Kidney epithelial cell (primary cell): ENCODE data around the gene ALPG. TPM values are rescaled to one million over a fixed set of nuclear protein-coding genes. Genes with fewer than 3 reads are reported as not detected.
"Not testable (repeated sequence)": the region's sequence is repeated elsewhere in the genome, so short reads cannot be mapped to it uniquely, and the experiment has no call there.

Experiments used
- DNase-seq: peaks from one replicate; pipeline ENCODE4 v3.0.0-alpha.2; 2010; ENCODE audit warnings: low read depth
- H3K27me3 ChIP-seq: 2 replicates; pipeline ENCODE4 v1.6.0; 2011; ENCODE audit warnings: low read length; ENCODE audit not compliant: control insufficient read depth, insufficient read depth
- H3K36me3 ChIP-seq: 2 replicates; pipeline ENCODE4 v1.5.1; 2011; ENCODE audit warnings: low read length; ENCODE audit not compliant: control insufficient read depth, insufficient read depth
- H3K4me3 ChIP-seq: 2 replicates; pipeline ENCODE4 v1.5.1; 2011; ENCODE audit warnings: low read depth, mild to moderate bottlenecking, control low read depth, low read length
- total RNA-seq: library from RNA; depleted of rRNA; stranded (reverse); fragments of >200 nt; gene quantifications from 2 replicates; pipeline ENCODE4 v1.2.3, GENCODE V29; 2015
- TF ChIP-seq, protein P1 (sequence below): IDR thresholded peaks from 2 replicates; pipeline ENCODE4 v1.5.1; 2011; ENCODE audit warnings: mild to moderate bottlenecking, moderate library complexity, low read length, control low read depth, inconsistent platforms; ENCODE audit not compliant: insufficient read depth, poor library complexity, severe bottlenecking

The ALPG gene
- total RNA-seq, 1 donor from 2014 or later = not detected

DNA sequence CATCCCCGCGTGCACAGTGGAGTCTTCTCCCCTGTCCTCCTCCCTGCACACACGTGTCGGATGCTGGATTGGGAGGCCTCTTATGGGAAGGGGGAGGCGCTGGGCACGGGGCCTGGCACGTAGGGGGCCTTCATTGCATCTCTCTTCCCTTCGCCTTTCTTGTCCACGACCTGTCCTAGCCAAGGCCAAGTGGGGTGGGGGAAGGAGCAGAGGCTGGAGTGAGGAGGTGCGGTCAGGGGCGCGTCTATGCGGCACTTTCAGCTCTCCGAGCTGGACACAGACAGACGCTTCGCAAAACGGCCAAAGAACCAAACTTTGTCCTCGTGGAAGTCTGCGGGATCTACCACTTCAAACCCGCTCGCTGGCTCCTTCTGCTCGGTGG, 13.4 kb downstream of the ALPG start:
- TF ChIP-seq, protein P1, sequence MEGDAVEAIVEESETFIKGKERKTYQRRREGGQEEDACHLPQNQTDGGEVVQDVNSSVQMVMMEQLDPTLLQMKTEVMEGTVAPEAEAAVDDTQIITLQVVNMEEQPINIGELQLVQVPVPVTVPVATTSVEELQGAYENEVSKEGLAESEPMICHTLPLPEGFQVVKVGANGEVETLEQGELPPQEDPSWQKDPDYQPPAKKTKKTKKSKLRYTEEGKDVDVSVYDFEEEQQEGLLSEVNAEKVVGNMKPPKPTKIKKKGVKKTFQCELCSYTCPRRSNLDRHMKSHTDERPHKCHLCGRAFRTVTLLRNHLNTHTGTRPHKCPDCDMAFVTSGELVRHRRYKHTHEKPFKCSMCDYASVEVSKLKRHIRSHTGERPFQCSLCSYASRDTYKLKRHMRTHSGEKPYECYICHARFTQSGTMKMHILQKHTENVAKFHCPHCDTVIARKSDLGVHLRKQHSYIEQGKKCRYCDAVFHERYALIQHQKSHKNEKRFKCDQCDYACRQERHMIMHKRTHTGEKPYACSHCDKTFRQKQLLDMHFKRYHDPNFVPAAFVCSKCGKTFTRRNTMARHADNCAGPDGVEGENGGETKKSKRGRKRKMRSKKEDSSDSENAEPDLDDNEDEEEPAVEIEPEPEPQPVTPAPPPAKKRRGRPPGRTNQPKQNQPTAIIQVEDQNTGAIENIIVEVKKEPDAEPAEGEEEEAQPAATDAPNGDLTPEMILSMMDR = no peak
- no peaks in the 10 kb centered on the region for H3K36me3 ChIP-seq
- H3K27me3 ChIP-seq = peaks cover 71% of the 10 kb centered on the region
- no peak for DNase-seq
- no peak overlapping the region for H3K4me3 ChIP-seq

GRCh38 chr2:232420463-232421188, 14.0 kb downstream of the ALPG start:
- Histone ChIP-seq H3K4me3 (no peak overlapping the region), H3K36me3 (no peaks in the 10 kb centered on the region), H3K27me3 (peaks cover 71% of the 10 kb centered on the region)
- DNase-seq = no peak
- TF ChIP-seq, protein P1 = no peak

DNA sequence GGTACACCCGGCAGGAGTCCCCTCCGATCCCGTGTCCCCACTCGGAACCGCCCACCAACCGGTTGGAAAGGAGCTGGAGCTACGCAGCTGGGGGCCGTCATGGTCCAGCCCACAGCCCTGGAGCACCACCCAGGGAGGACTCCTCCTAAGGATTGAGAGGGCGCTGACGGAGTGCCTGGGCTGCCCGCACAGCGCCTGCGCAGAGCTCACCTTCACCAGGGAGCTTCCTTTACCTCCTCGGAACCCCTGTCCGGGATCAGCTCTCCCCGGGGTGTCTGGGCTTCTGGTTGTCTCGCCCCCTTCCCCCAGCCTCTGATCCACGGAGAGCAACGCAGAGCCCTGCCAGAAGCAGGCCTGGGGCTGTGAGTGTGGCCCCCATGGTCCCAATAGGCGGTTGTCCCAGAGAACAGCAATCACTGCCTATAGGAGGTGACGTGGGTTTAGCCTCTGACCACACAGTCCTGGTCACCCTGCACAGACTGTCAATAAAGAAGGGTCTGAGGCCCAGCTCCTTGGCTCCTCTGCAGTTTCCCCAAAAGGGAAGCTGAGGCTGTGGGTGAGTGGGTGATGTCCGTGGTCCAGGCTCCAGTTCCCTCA, 14.6 kb downstream of the ALPG start:
- Histone ChIP-seq H3K36me3 (no peaks in the 10 kb centered on the region), H3K27me3 (peaks cover 67% of the 10 kb centered on the region), H3K4me3 (no peak overlapping the region)
- no peak for DNase-seq
- TF ChIP-seq, protein P1 = no peak

DNA sequence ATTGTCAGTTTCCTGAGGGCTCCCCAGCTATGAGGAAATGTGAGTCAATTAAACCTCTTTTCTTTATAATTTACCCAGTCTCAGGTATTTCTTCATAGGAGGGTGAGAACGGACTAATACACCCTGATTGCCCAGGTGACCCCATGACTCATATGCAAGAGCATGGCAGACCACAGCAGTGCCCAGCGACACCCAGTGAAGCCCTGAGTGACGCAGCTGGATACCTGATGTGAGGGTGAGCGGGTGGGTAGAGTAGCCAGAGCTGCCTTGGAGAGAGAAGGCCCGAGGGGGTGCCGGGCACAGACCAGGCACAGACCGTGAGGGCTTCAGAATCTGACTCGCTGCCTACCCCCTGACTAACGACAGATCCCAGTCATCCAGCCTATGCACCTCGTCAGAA, 15.4 kb downstream of the ALPG start:
- TF ChIP-seq, protein P1 = no peak
- H3K4me3 ChIP-seq = no peak overlapping the region
- H3K27me3 ChIP-seq = peaks cover 60% of the 10 kb centered on the region
- no peak for DNase-seq
- H3K36me3 ChIP-seq = no peaks in the 10 kb centered on the region

DNA sequence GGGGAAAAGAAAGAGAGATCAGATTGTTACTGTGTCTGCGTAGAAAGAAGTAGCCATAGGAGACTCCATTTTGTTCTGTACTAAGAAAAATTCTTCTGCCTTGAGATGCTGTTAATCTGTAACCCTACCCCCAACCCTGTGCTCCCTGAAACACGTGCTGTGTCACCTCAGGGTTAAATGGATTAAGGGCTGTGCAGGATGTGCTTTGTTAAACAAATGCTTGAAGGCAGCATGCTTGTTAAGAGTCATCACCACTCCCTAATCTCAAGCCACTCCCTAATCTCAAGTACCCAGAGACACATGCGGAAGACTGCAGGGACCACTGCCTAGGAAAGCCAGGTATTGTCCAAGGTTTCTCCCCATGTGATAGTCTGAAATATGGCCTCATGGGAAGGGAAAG, 16.4 kb downstream of the ALPG start:
- not testable (repeated sequence) for H3K36me3 ChIP-seq, DNase-seq, H3K4me3 ChIP-seq
- peaks cover 51% of the 10 kb centered on the region for H3K27me3 ChIP-seq

DNA sequence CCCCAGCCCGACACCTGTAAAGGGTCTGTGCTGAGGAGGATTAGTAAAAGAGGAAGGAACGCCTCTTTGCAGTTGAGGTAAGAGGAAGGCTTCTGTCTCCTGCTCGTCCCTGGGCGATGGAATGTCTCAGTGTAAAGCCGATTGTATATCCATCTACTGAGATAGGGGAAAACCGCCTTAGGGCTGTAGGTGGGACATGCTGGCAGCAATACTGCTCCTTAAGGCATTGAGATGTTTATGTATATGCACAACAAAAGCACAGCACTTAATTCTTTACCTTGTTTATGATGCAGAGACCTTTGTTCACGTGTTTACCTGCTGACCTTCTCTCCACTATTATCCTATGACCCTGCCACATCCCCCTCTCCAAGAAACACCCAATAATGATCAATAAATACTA, 16.8 kb downstream of the ALPG start:
- H3K4me3 ChIP-seq, H3K36me3 ChIP-seq, DNase-seq: not testable (repeated sequence)
- H3K27me3 ChIP-seq = peaks cover 47% of the 10 kb centered on the region
